KMS-11 (cell line): ENCODE results near the gene KY.

ENCODE experiments used
- H2AFZ ChIP-seq: fragments of 200-600 bp; sonication (generic); 2 replicates; pipeline ENCODE4 v1.6.1; 2016; ENCODE audit warnings: antibody characterized with exemption, mixed run types, low read depth
- H3K27ac ChIP-seq: fragments of 200-600 bp; sonication (generic); 2 replicates; pipeline ENCODE4 v1.6.1; 2016; ENCODE audit warnings: mild to moderate bottlenecking, mixed run types
- H3K27me3 ChIP-seq: fragments of 200-600 bp; sonication (generic); 2 replicates; pipeline ENCODE4 v1.6.1; 2017; ENCODE audit warnings: mild to moderate bottlenecking, low read depth, mixed run types, moderate library complexity; ENCODE audit not compliant: insufficient read depth
- H3K36me3 ChIP-seq: fragments of 200-600 bp; sonication (generic); 2 replicates; pipeline ENCODE4 v1.6.1; 2017; ENCODE audit warnings: mild to moderate bottlenecking, mixed run types; ENCODE audit not compliant: insufficient read depth
- H3K4me1 ChIP-seq: fragments of 200-600 bp; sonication (generic); 2 replicates; pipeline ENCODE4 v1.6.1; 2016; ENCODE audit warnings: mild to moderate bottlenecking, low read depth, mixed run types; ENCODE audit not compliant: poor library complexity, severe bottlenecking
- H3K4me2 ChIP-seq: fragments of 200-600 bp; sonication (generic); 2 replicates; pipeline ENCODE4 v1.7.0; 2016; ENCODE audit warnings: mild to moderate bottlenecking, mixed run types
- H3K4me3 ChIP-seq: fragments of 200-600 bp; sonication (generic); IDR thresholded peaks from 2 replicates; pipeline ENCODE4 v1.6.1; 2017; ENCODE audit warnings: low read depth, low read length, mixed read lengths; ENCODE audit not compliant: insufficient read depth
- H3K79me2 ChIP-seq: fragments of 200-600 bp; sonication (generic); 2 replicates; pipeline ENCODE4 v1.6.1; 2016; ENCODE audit warnings: low read depth, mixed run types; ENCODE audit not compliant: insufficient read depth
- H3K9ac ChIP-seq: fragments of 200-600 bp; sonication (generic); 2 replicates; pipeline ENCODE4 v1.6.1; 2016; ENCODE audit warnings: mild to moderate bottlenecking, mixed run types
- H4K20me1 ChIP-seq: fragments of 200-600 bp; sonication (generic); 2 replicates; pipeline ENCODE4 v1.6.1; 2016; ENCODE audit warnings: mild to moderate bottlenecking, mixed run types; ENCODE audit not compliant: insufficient read depth
- TF ChIP-seq, protein P1 (sequence below): fragments of 200-600 bp; sonication (generic); conservative IDR thresholded peaks from 2 replicates; pipeline ENCODE4 v1.6.1; 2017; ENCODE audit warnings: low read depth, mild to moderate bottlenecking, antibody characterized with exemption, low read length, moderate library complexity, mixed read lengths

The KY gene

DNA sequence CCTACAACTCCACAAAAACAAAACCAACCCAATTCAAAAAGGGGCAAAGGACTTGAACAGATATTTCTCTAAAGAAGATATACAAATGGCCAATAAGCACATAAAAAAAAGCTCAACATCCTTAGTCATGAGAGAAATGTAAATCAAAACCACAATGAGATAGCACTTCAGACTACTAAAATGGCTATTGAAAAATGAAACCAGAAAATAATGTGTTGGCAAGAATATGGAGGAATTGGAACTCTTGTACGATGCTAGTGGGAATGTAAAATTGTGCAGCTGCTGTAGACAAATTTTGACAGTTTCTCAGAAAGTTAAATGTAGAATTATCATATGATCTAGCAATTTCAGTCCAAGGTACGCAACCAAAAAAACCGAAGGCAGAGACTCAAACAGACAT lies 29.0 kb downstream of the KY start:
- Histone ChIP-seq H4K20me1 (no peaks in the 10 kb centered on the region), H3K27ac (peak overlapping the region; percentile 13; the same call in 1 of the 2 replicates), H3K79me2 (no peaks in the 10 kb centered on the region), H3K4me1 (peaks cover 13% of the 10 kb centered on the region), H3K27me3 (no peaks in the 10 kb centered on the region), H3K9ac (no peak overlapping the region), H3K4me3 (no peak overlapping the region), H3K36me3 (no peaks in the 10 kb centered on the region), H3K4me2 (peak overlapping the region; percentile 17; the same call in 1 of the 2 replicates), H2AFZ (no peak overlapping the region)
- TF ChIP-seq, protein P1, sequence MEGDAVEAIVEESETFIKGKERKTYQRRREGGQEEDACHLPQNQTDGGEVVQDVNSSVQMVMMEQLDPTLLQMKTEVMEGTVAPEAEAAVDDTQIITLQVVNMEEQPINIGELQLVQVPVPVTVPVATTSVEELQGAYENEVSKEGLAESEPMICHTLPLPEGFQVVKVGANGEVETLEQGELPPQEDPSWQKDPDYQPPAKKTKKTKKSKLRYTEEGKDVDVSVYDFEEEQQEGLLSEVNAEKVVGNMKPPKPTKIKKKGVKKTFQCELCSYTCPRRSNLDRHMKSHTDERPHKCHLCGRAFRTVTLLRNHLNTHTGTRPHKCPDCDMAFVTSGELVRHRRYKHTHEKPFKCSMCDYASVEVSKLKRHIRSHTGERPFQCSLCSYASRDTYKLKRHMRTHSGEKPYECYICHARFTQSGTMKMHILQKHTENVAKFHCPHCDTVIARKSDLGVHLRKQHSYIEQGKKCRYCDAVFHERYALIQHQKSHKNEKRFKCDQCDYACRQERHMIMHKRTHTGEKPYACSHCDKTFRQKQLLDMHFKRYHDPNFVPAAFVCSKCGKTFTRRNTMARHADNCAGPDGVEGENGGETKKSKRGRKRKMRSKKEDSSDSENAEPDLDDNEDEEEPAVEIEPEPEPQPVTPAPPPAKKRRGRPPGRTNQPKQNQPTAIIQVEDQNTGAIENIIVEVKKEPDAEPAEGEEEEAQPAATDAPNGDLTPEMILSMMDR: no peak

DNA sequence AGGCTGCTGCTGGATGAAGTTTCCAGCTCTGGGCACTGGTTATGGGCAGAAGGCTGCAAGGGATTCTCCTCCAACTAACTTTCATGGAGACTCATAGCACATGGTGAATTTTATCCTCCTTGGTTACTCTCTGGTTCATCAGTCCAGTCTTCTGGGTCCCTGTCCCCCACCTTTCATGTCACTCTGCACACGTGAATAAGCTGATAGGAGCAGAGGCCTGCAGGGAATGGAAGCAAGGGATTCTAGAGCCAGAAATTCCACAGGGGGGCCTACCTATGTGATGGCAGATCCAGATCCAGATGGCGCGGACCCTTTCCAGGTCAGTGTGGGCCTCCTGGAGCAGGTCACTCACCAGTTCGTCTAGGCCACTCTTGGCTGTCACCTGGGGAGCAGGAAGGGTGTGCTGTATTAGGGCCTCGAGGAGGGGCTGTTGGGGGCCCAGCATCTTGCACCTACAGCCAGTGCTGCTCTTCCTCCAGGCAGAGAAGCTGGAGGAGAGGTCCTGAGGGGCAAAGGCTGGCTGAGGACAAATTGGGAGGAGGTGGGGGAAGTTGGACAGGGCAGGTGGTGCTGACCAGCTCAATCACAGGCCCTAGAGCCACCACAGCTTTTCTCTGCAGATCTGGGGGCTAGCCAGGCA lies 30.2 kb downstream of the KY start:
- TF ChIP-seq, protein P1: no peak
- no peak overlapping the region for H3K4me3 ChIP-seq
- no peaks in the 10 kb centered on the region for H3K36me3 ChIP-seq
- no peaks in the 10 kb centered on the region for H3K79me2 ChIP-seq
- H3K4me1 ChIP-seq: peaks cover 13% of the 10 kb centered on the region
- H3K27me3 ChIP-seq: no peaks in the 10 kb centered on the region
- H3K9ac ChIP-seq: no peak overlapping the region
- no peak overlapping the region for H2AFZ ChIP-seq
- H3K4me2 ChIP-seq: no peak overlapping the region
- H3K27ac ChIP-seq: no peak overlapping the region
- no peaks in the 10 kb centered on the region for H4K20me1 ChIP-seq

DNA sequence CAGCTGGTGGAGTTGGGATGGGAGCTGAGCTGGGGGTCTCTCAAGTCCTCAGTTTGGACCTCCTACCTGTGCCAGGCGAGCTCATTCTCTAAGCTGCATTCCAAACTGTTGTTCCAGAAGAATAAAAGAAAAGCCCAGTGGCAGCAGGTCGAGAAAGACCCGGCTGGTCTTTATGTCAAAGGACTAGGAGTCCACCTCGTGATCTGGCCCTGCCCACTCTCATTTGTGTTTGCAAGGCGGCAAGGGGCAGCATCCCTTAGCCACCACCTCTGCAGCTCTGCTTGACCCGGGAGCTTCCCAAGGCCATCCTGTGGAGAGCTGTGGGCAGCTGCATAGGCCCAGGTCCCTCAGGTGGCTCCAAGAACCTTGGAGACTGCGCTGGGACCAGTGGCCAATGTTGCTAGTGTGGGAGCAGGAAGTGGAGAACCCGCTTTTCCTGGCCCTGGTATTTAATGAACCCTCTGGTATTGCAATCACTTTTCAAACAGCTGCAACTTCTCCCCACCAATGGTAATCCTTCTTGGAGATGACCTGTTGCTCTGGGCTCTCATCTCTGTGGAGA lies 30.9 kb downstream of the KY start:
- H3K9ac ChIP-seq: no peak overlapping the region
- no peaks in the 10 kb centered on the region for H3K27me3 ChIP-seq
- no peak overlapping the region for H3K27ac ChIP-seq
- H3K4me3 ChIP-seq: no peak overlapping the region
- H2AFZ ChIP-seq: no peak overlapping the region
- no peaks in the 10 kb centered on the region for H3K36me3 ChIP-seq
- TF ChIP-seq, protein P1: no peak
- H3K79me2 ChIP-seq: no peaks in the 10 kb centered on the region
- H4K20me1 ChIP-seq: no peaks in the 10 kb centered on the region
- no peak overlapping the region for H3K4me2 ChIP-seq
- peaks cover 13% of the 10 kb centered on the region for H3K4me1 ChIP-seq

DNA sequence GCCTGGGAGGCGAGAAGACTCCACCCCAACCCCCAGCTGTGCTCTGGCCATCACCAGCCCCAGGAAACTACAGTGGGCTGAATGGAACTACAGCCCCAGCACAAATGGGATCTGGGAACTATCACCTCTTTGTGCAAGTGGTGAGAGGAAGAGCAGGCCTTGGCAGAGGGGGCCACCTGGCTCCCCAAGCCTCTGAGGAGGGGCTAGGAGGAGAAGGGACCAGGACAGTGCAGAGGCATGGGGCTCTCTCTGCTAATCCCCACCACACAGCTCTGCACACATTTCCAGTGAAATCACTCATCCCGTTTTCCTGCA lies 31.6 kb downstream of the KY start:
- TF ChIP-seq, protein P1: no peak
- Histone ChIP-seq H3K36me3 (no peaks in the 10 kb centered on the region), H3K9ac (no peak overlapping the region), H4K20me1 (no peaks in the 10 kb centered on the region), H3K4me3 (no peak overlapping the region), H2AFZ (no peak overlapping the region), H3K79me2 (no peaks in the 10 kb centered on the region), H3K4me1 (peaks cover 13% of the 10 kb centered on the region), H3K4me2 (no peak overlapping the region), H3K27me3 (no peaks in the 10 kb centered on the region), H3K27ac (no peak overlapping the region)
